GM18517 (cell line): ENCODE measurements around the gene ATG9B.
"Not testable (repeated sequence)": the region's sequence is repeated elsewhere in the genome, so short reads cannot be mapped to it uniquely, and the experiment has no call there.

Source experiments
- ATAC-seq: cut with Tn5 transposase; IDR thresholded peaks from one replicate; pipeline ENCODE4 v1.9.1; 2021; ENCODE audit warnings: mild to moderate bottlenecking, moderate library complexity; ENCODE audit not compliant: unreplicated experiment

ATG9B gene

GRCh38 chr7:151018421-151019129 is 5.7 kb downstream of the ATG9B start:
- no peak for ATAC-seq

GRCh38 chr7:151017953-151018420 is 6.3 kb downstream of the ATG9B start:
- no peak for ATAC-seq

GRCh38 chr7:151017370-151017952 is 6.8 kb downstream of the ATG9B start:
- ATAC-seq = no peak

- ATAC-seq = no peak
Observed at GRCh38 chr7:151016942-151017341, 7.4 kb downstream of the ATG9B start.

- ATAC-seq = no peak
Observed at GRCh38 chr7:151016505-151016904, 7.8 kb downstream of the ATG9B start.

GRCh38 chr7:151015967-151016366 is 8.3 kb downstream of the ATG9B start:
- ATAC-seq = no peak

GRCh38 chr7:151014950-151015349 is 9.3 kb downstream of the ATG9B start:
- no peak for ATAC-seq

- ATAC-seq = no peak
Observed at GRCh38 chr7:151013733-151014497, 10.4 kb downstream of the ATG9B start.

GRCh38 chr7:151013356-151013732 is 10.9 kb downstream of the ATG9B start:
- no peak for ATAC-seq

- ATAC-seq = no peak
Observed at GRCh38 chr7:151012911-151013347, 11.4 kb downstream of the ATG9B start.

- ATAC-seq = no peak
Observed at GRCh38 chr7:151012031-151012692, 12.1 kb downstream of the ATG9B start.

GRCh38 chr7:151011616-151012015 is 12.7 kb downstream of the ATG9B start:
- ATAC-seq = not testable (repeated sequence)

- no peak for ATAC-seq
Observed at GRCh38 chr7:151011097-151011409, 13.2 kb downstream of the ATG9B start.

- ATAC-seq = no peak
Observed at GRCh38 chr7:151010307-151011096, 13.8 kb downstream of the ATG9B start.

- no peak for ATAC-seq
Observed at GRCh38 chr7:151010037-151010306, 14.3 kb downstream of the ATG9B start.

GRCh38 chr7:151009327-151010036 is 14.8 kb downstream of the ATG9B start:
- no peak for ATAC-seq

GRCh38 chr7:151008511-151009323 is 15.6 kb downstream of the ATG9B start:
- ATAC-seq = peak; percentile 74

GRCh38 chr7:151008143-151008510 is 16.2 kb downstream of the ATG9B start:
- ATAC-seq = no peak

- ATAC-seq = no peak
Observed at GRCh38 chr7:151007469-151007898, 16.8 kb downstream of the ATG9B start.
